PC-9 (cell line): Measurements from ENCODE around the gene SMKR1.

Experiments
- CTCF ChIP-seq: fragments of 200-600 bp; sonication (generic); conservative IDR thresholded peaks from 2 replicates; pipeline ENCODE4 v1.6.1; 2017; ENCODE audit warnings: mixed run types, antibody characterized with exemption, mild to moderate bottlenecking, moderate library complexity
- EZH2 ChIP-seq: fragments of 200-600 bp; sonication (generic); IDR thresholded peaks from 2 replicates; pipeline ENCODE4 v1.8.0; 2017; ENCODE audit warnings: antibody characterized with exemption, low read depth

- no peak for TF ChIP-seq CTCF
- no peak for TF ChIP-seq EZH2
Measured at GRCh38 chr7:129502708-129503685, 666 bp downstream of the SMKR1 start.
